WTC11 (cell line): ENCODE results near the gene SMAD6. TPM values are rescaled to one million over a fixed set of nuclear protein-coding genes. Genes with fewer than 3 reads are reported as not detected.

Source experiments
- ATAC-seq: fragments of 200-7000 bp; cut with Tn5 transposase; 2 replicates; pipeline ENCODE4 v1.10.0; 2021; ENCODE audit warnings: mild to moderate bottlenecking, moderate library complexity
- CTCF ChIA-PET: fragments of 300-600 bp; sonication (Branson Sonifier 250); formaldehyde crosslinking; loops from one replicate; lab custom pipeline; 2021; ENCODE audit warnings: antibody characterized with exemption; lab: Charles Lee
- POLR2A ChIA-PET: fragments of 350-600 bp; sonication (Branson Sonifier 250); formaldehyde crosslinking; loops from one replicate; lab custom pipeline; 2021; ENCODE audit warnings: antibody characterized with exemption; lab: Charles Lee
- DNase-seq: peaks from one replicate; pipeline ENCODE4 v3.0.0; 2021; ENCODE audit warnings: low spot score
- H3K27ac Mint-ChIP-seq: 2 replicates; pipeline ENCODE4 v1.8.0; 2021; ENCODE audit warnings: mixed read lengths
- H3K27me3 Mint-ChIP-seq: 2 replicates; pipeline ENCODE4 v1.8.0; 2021; ENCODE audit warnings: low read depth, mild to moderate bottlenecking, moderate library complexity, mixed read lengths
- H3K36me3 Mint-ChIP-seq: 2 replicates; pipeline ENCODE4 v1.8.0; 2021; ENCODE audit warnings: mixed read lengths
- H3K4me1 Mint-ChIP-seq: 2 replicates; pipeline ENCODE4 v1.8.0; 2022; ENCODE audit warnings: mixed read lengths
- H3K4me3 Mint-ChIP-seq: 2 replicates; pipeline ENCODE4 v1.8.0; 2021; ENCODE audit warnings: mild to moderate bottlenecking, moderate library complexity, mixed read lengths
- H3K9me3 Mint-ChIP-seq: 2 replicates; pipeline ENCODE4 v1.8.0; 2021; ENCODE audit warnings: mixed read lengths
- CREM ChIP-seq: sonication (generic); formaldehyde crosslinking; IDR thresholded peaks from 2 replicates; pipeline ENCODE4 v1.8.1; 2022; ENCODE audit warnings: mild to moderate bottlenecking, missing genetic modification reagents, moderate library complexity
- E2F5 ChIP-seq: sonication (generic); formaldehyde crosslinking; IDR thresholded peaks from 2 replicates; pipeline ENCODE4 v1.8.1; 2022; ENCODE audit warnings: mild to moderate bottlenecking, moderate library complexity, missing genetic modification reagents
- ELF4 ChIP-seq: sonication (generic); formaldehyde crosslinking; IDR thresholded peaks from 2 replicates; pipeline ENCODE4 v1.8.1; 2022; ENCODE audit warnings: low read depth, mild to moderate bottlenecking, moderate library complexity, missing genetic modification reagents
- ERG ChIP-seq: fragments of 250-450 bp; sonication (Bioruptor Pico); IDR thresholded peaks from 2 replicates; pipeline ENCODE4 v1.8.0; 2021; ENCODE audit warnings: mild to moderate bottlenecking
- ESRRA ChIP-seq: sonication (generic); formaldehyde crosslinking; IDR thresholded peaks from 2 replicates; pipeline ENCODE4 v1.8.1; 2022; ENCODE audit warnings: mild to moderate bottlenecking, missing genetic modification reagents, borderline replicate concordance
- GABPB1 ChIP-seq: sonication (generic); formaldehyde crosslinking; IDR thresholded peaks from 2 replicates; pipeline ENCODE4 v1.8.1; 2023; ENCODE audit warnings: mild to moderate bottlenecking, missing genetic modification reagents
- GTF2I ChIP-seq: fragments of 250-450 bp; sonication (Bioruptor Pico); conservative IDR thresholded peaks from 2 replicates; pipeline ENCODE4 v1.4.0; 2021; ENCODE audit warnings: mild to moderate bottlenecking
- KAT7 ChIP-seq: sonication (generic); formaldehyde crosslinking; IDR thresholded peaks from 2 replicates; pipeline ENCODE4 v1.8.1; 2023; ENCODE audit warnings: missing genetic modification reagents, mild to moderate bottlenecking, borderline replicate concordance
- NFE2L1 ChIP-seq: sonication (generic); formaldehyde crosslinking; IDR thresholded peaks from 2 replicates; pipeline ENCODE4 v1.8.1; 2023; ENCODE audit warnings: missing genetic modification reagents
- NFYB ChIP-seq: sonication (generic); formaldehyde crosslinking; conservative IDR thresholded peaks from 2 replicates; pipeline ENCODE4 v1.8.0; 2022; ENCODE audit warnings: low read depth, missing genetic modification reagents
- NR1H2 ChIP-seq: sonication (generic); formaldehyde crosslinking; IDR thresholded peaks from 2 replicates; pipeline ENCODE4 v1.9.0; 2021; ENCODE audit warnings: mild to moderate bottlenecking, moderate library complexity, missing genetic modification reagents
- NR2C2 ChIP-seq: sonication (generic); formaldehyde crosslinking; IDR thresholded peaks from 2 replicates; pipeline ENCODE4 v1.8.0; 2022; ENCODE audit warnings: mild to moderate bottlenecking, missing genetic modification reagents
- PRDM15 ChIP-seq: sonication (generic); formaldehyde crosslinking; IDR thresholded peaks from 2 replicates; pipeline ENCODE4 v1.8.0; 2022; ENCODE audit warnings: missing genetic modification reagents
- RORB ChIP-seq: fragments of 250-450 bp; sonication (Bioruptor Pico); IDR thresholded peaks from 2 replicates; pipeline ENCODE4 v1.9.0; 2021; ENCODE audit warnings: mild to moderate bottlenecking
- SOX15 ChIP-seq: fragments of 250-450 bp; sonication (Bioruptor Pico); IDR thresholded peaks from 2 replicates; pipeline ENCODE4 v1.9.0; 2021; ENCODE audit warnings: mild to moderate bottlenecking
- TEAD4 ChIP-seq: sonication (generic); formaldehyde crosslinking; IDR thresholded peaks from 2 replicates; pipeline ENCODE4 v1.8.0; 2022; ENCODE audit warnings: mild to moderate bottlenecking, missing genetic modification reagents
- ZNF219 ChIP-seq: sonication (generic); formaldehyde crosslinking; IDR thresholded peaks from 2 replicates; pipeline ENCODE4 v1.8.0; 2023; ENCODE audit warnings: missing genetic modification reagents, mild to moderate bottlenecking, borderline replicate concordance
- ZNF263 ChIP-seq: sonication (generic); formaldehyde crosslinking; IDR thresholded peaks from 2 replicates; pipeline ENCODE4 v1.8.1; 2022; ENCODE audit warnings: low read depth, mild to moderate bottlenecking, moderate library complexity, missing genetic modification reagents
- ZNF423 ChIP-seq: fragments of 250-450 bp; sonication (Bioruptor Pico); IDR thresholded peaks from 2 replicates; pipeline ENCODE4 v2.1.2; 2022; ENCODE audit warnings: mild to moderate bottlenecking, moderate library complexity
- total RNA-seq: library from RNA; stranded (reverse); gene quantifications from 3 replicates; pipeline ENCODE4 v1.2.3, GENCODE V29; 2021
- TF ChIP-seq, protein P1 (sequence below): sonication (generic); formaldehyde crosslinking; IDR thresholded peaks from 2 replicates; pipeline ENCODE4 v1.8.1; 2023; ENCODE audit warnings: mild to moderate bottlenecking, missing genetic modification reagents
- TF ChIP-seq, protein P2 (sequence below): sonication (generic); formaldehyde crosslinking; IDR thresholded peaks from 2 replicates; pipeline ENCODE4 v1.8.1; 2022; ENCODE audit warnings: mild to moderate bottlenecking, missing genetic modification reagents, moderate library complexity, borderline replicate concordance
- TF ChIP-seq, protein P3 (sequence below): sonication (generic); formaldehyde crosslinking; conservative IDR thresholded peaks from 2 replicates; pipeline ENCODE4 v1.8.1; 2023; ENCODE audit warnings: mild to moderate bottlenecking, low read depth, missing genetic modification reagents, moderate library complexity
- TF ChIP-seq, protein P4 (sequence below): sonication (generic); formaldehyde crosslinking; IDR thresholded peaks from 2 replicates; pipeline ENCODE4 v1.8.0; 2023; ENCODE audit warnings: mild to moderate bottlenecking, missing genetic modification reagents

The SMAD6 gene
- total RNA-seq, 1 experiment from 2014 or later, result 13.9 TPM

DNA sequence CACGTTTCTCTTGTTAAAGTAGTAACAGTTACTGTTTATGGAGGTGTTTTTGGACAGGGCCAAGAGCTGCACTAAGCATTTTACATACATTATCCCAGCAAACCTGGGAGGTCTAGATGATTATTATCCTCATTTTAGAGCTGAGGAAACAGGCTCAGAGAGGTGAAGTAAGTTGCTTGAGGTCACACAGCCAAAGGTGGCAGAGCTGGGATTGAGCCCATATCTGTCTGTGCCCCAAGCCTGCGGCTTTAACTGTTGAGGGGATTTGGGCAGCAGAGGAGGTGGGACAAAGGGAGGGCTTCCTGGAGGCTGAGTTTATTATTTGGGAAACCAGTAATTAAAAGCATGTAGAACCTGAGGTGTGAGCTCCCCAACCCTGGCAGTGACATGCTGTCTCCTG is 9.2 kb downstream of the SMAD6 start:
- POLR2A ChIA-PET, result no interaction called here
- no peaks in the 10 kb centered on the region for H3K27me3 Mint-ChIP-seq
- no peak overlapping the region for H3K27ac Mint-ChIP-seq
- CTCF ChIA-PET, result interaction anchor here (1.0 to 2.8 kb wide), 3 partner anchors 66 to 140 kb away, joined by 3 to 9 read pairs (median 3); no protein-coding TSS in a partner anchor
- ATAC-seq (no peak), DNase-seq (no peak)
- no peaks in the 10 kb centered on the region for H3K9me3 Mint-ChIP-seq
- no peak for TF ChIP-seq NFE2L1
- TF ChIP-seq NR1H2 (CRISPR knock-in tag), result no peak
- no peak for TF ChIP-seq ERG (CRISPR knock-in tag)
- TF ChIP-seq ESRRA (CRISPR knock-in tag), result no peak
- TF ChIP-seq ZNF219 (CRISPR knock-in tag), result no peak
- no peak for TF ChIP-seq RORB (CRISPR knock-in tag)
- no peak for TF ChIP-seq NR2C2 (CRISPR knock-in tag)
- TF ChIP-seq ZNF423 (CRISPR knock-in tag), result no peak
- TF ChIP-seq CREM, result no peak
- TF ChIP-seq NFYB, result no peak
- TF ChIP-seq, protein P1, sequence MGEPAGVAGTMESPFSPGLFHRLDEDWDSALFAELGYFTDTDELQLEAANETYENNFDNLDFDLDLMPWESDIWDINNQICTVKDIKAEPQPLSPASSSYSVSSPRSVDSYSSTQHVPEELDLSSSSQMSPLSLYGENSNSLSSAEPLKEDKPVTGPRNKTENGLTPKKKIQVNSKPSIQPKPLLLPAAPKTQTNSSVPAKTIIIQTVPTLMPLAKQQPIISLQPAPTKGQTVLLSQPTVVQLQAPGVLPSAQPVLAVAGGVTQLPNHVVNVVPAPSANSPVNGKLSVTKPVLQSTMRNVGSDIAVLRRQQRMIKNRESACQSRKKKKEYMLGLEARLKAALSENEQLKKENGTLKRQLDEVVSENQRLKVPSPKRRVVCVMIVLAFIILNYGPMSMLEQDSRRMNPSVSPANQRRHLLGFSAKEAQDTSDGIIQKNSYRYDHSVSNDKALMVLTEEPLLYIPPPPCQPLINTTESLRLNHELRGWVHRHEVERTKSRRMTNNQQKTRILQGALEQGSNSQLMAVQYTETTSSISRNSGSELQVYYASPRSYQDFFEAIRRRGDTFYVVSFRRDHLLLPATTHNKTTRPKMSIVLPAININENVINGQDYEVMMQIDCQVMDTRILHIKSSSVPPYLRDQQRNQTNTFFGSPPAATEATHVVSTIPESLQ, result no peak
- no peak for TF ChIP-seq KAT7 (CRISPR knock-in tag)
- TF ChIP-seq, protein P2, sequence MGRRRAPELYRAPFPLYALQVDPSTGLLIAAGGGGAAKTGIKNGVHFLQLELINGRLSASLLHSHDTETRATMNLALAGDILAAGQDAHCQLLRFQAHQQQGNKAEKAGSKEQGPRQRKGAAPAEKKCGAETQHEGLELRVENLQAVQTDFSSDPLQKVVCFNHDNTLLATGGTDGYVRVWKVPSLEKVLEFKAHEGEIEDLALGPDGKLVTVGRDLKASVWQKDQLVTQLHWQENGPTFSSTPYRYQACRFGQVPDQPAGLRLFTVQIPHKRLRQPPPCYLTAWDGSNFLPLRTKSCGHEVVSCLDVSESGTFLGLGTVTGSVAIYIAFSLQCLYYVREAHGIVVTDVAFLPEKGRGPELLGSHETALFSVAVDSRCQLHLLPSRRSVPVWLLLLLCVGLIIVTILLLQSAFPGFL (CRISPR knock-in tag), result no peak
- TF ChIP-seq PRDM15 (CRISPR knock-in tag), result no peak
- TF ChIP-seq ZNF263 (CRISPR knock-in tag), result no peak
- TF ChIP-seq SOX15, result no peak
- H3K36me3 Mint-ChIP-seq, result peaks cover 2% of the 10 kb centered on the region
- peaks cover 41% of the 10 kb centered on the region for H3K4me1 Mint-ChIP-seq
- no peak overlapping the region for H3K4me3 Mint-ChIP-seq

- no peak overlapping the region for H3K27ac Mint-ChIP-seq
- ChIA-PET POLR2A (interaction anchor here (1.6 kb wide), 1 partner anchor 64 kb away, joined by 3 read pairs; no protein-coding TSS in a partner anchor), CTCF (interaction anchor here (1.4 to 2.8 kb wide), 2 partner anchors 65 to 140 kb away, joined by 3 to 9 read pairs; no protein-coding TSS in a partner anchor)
- H3K36me3 Mint-ChIP-seq, result peaks cover 8% of the 10 kb centered on the region
- no peaks in the 10 kb centered on the region for H3K9me3 Mint-ChIP-seq
- DNase-seq (no peak), ATAC-seq (no peak)
- H3K27me3 Mint-ChIP-seq, result no peaks in the 10 kb centered on the region
- H3K4me3 Mint-ChIP-seq, result no peak overlapping the region
- H3K4me1 Mint-ChIP-seq, result peaks cover 37% of the 10 kb centered on the region
- no peak for TF ChIP-seq GABPB1
- TF ChIP-seq KAT7 (CRISPR knock-in tag), result no peak
- no peak for TF ChIP-seq E2F5
- TF ChIP-seq ELF4 (CRISPR knock-in tag), result no peak
- TF ChIP-seq TEAD4, result no peak
- TF ChIP-seq, protein P3, sequence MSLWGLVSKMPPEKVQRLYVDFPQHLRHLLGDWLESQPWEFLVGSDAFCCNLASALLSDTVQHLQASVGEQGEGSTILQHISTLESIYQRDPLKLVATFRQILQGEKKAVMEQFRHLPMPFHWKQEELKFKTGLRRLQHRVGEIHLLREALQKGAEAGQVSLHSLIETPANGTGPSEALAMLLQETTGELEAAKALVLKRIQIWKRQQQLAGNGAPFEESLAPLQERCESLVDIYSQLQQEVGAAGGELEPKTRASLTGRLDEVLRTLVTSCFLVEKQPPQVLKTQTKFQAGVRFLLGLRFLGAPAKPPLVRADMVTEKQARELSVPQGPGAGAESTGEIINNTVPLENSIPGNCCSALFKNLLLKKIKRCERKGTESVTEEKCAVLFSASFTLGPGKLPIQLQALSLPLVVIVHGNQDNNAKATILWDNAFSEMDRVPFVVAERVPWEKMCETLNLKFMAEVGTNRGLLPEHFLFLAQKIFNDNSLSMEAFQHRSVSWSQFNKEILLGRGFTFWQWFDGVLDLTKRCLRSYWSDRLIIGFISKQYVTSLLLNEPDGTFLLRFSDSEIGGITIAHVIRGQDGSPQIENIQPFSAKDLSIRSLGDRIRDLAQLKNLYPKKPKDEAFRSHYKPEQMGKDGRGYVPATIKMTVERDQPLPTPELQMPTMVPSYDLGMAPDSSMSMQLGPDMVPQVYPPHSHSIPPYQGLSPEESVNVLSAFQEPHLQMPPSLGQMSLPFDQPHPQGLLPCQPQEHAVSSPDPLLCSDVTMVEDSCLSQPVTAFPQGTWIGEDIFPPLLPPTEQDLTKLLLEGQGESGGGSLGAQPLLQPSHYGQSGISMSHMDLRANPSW (CRISPR knock-in tag), result no peak
- TF ChIP-seq, protein P4, sequence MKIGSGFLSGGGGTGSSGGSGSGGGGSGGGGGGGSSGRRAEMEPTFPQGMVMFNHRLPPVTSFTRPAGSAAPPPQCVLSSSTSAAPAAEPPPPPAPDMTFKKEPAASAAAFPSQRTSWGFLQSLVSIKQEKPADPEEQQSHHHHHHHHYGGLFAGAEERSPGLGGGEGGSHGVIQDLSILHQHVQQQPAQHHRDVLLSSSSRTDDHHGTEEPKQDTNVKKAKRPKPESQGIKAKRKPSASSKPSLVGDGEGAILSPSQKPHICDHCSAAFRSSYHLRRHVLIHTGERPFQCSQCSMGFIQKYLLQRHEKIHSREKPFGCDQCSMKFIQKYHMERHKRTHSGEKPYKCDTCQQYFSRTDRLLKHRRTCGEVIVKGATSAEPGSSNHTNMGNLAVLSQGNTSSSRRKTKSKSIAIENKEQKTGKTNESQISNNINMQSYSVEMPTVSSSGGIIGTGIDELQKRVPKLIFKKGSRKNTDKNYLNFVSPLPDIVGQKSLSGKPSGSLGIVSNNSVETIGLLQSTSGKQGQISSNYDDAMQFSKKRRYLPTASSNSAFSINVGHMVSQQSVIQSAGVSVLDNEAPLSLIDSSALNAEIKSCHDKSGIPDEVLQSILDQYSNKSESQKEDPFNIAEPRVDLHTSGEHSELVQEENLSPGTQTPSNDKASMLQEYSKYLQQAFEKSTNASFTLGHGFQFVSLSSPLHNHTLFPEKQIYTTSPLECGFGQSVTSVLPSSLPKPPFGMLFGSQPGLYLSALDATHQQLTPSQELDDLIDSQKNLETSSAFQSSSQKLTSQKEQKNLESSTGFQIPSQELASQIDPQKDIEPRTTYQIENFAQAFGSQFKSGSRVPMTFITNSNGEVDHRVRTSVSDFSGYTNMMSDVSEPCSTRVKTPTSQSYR (CRISPR knock-in tag), result no peak
- TF ChIP-seq GTF2I (CRISPR knock-in tag), result no peak
Observed at GRCh38 chr15:66711862-66712261, 9.8 kb downstream of the SMAD6 start.
